ENCODE measurements around the gene TAF1C. TPM values are rescaled to one million over a fixed set of nuclear protein-coding genes. Genes with fewer than 3 reads are reported as not detected.

Gene TAF1C
- total and polyA plus RNA-seq, 2 of the 8 experiments (the other 6 are each of a cell fraction or from before 2014, with no cell fraction given) = 44.6 to 63.8 TPM

- no peak for TF ChIP-seq EP300 (IDR thresholded peaks at IDR 0.05; ENCODE audit: borderline replicate concordance in 1 of 2, low read depth in 2 of 2, low read length in 2 of 2)
- no peak for TF ChIP-seq YY1 (IDR thresholded peaks at IDR 0.05; ENCODE audit: low read depth, low read length)
- TF ChIP-seq TBP (IDR thresholded peaks at IDR 0.05; ENCODE audit: low read depth, low read length) = no peak
- TF ChIP-seq CHD1 (IDR thresholded peaks at IDR 0.05; ENCODE audit: low read depth, low read length) = no peak
- no peak for TF ChIP-seq BRCA1 (IDR thresholded peaks at IDR 0.05; ENCODE audit: low read depth, low read length)
Observed at GRCh38 chr16:84184775-84185174, 2.1 kb downstream of the TAF1C start (continued).
